SK-N-SH (cell line): ENCODE results near the gene HSPA6. TPM values are rescaled to one million over a fixed set of nuclear protein-coding genes. Genes with fewer than 3 reads are reported as not detected.
"Not testable (repeated sequence)": the region's sequence is repeated elsewhere in the genome, so short reads cannot be mapped to it uniquely, and the experiment has no call there.

Source experiments
- CTCF ChIA-PET: fragments of 300-600, 350-600 bp; formaldehyde crosslinking; extraction: SDS; loops from one replicate; lab custom pipeline; 2021; lab: Yijun Ruan, JAX
- POLR2A ChIA-PET: fragments of 350-600 bp; sonication (Branson Sonifier 250); formaldehyde crosslinking; extraction: SDS; loops from one replicate; lab custom pipeline; 2020; ENCODE audit warnings: antibody characterized with exemption, inconsistent platforms; lab: Yijun Ruan, JAX
- DNase-seq: peaks from one replicate; pipeline ENCODE4 v3.0.0; 2012
- H2AFZ ChIP-seq: fragments of 200-600 bp; sonication (generic); 2 replicates; pipeline ENCODE4 v1.8.1; 2016; ENCODE audit warnings: antibody characterized with exemption, mild to moderate bottlenecking, low read depth
- H3F3A ChIP-seq: fragments of 200-600 bp; sonication (generic); replicated peaks from 2 replicates; pipeline ENCODE3; 2016; ENCODE audit warnings: antibody characterized with exemption, mild to moderate bottlenecking; ENCODE audit not compliant: insufficient read depth
- H3K27ac ChIP-seq, 2 experiments: fragments of 200-500 bp in 1 of 2; fragments of 200-600 bp in 1 of 2; sonication (Bioruptor generic) in 1 of 2; sonication (generic), shearing (Covaris generic) in 1 of 2; 2 replicates each; pipeline versions ENCODE4 v1.5.1 to v1.6.1; 2014 to 2016; ENCODE audit warnings: low read depth in 2 of 2, inconsistent platforms in 1 of 2, low read length in 1 of 2, mild to moderate bottlenecking in 1 of 2, mixed read lengths in 1 of 2
- H3K27me3 ChIP-seq: fragments of 200-600 bp; sonication (generic), shearing (Covaris generic); 2 replicates; pipeline ENCODE4 v1.6.1; 2016; ENCODE audit warnings: mixed run types; ENCODE audit not compliant: insufficient read depth
- H3K36me3 ChIP-seq, 2 experiments: fragments of 200-500 bp in 1 of 2; fragments of 200-600 bp in 1 of 2; sonication (Bioruptor generic) in 1 of 2; sonication (generic) in 1 of 2; replicated peaks in 1 of 2; 2 replicates each; pipeline versions ENCODE3 to v1.5.1; 2014 to 2016; ENCODE audit warnings: low read length in 1 of 2, mild to moderate bottlenecking in 1 of 2; ENCODE audit not compliant: insufficient read depth in 2 of 2, control insufficient read depth in 1 of 2
- H3K4me1 ChIP-seq, 2 experiments: fragments of 200-500 bp in 1 of 2; fragments of 200-600 bp in 1 of 2; sonication (Bioruptor generic) in 1 of 2; sonication (generic), shearing (Covaris generic) in 1 of 2; 2 replicates each; pipeline versions ENCODE4 v1.5.1 to v1.6.1; 2014 to 2016; ENCODE audit warnings: low read depth in 1 of 2, low read length in 1 of 2, mixed run types in 1 of 2; ENCODE audit not compliant: insufficient read depth in 2 of 2, control insufficient read depth in 1 of 2
- H3K4me2 ChIP-seq: fragments of 200-600 bp; sonication (generic), shearing (Covaris generic); 2 replicates; pipeline ENCODE4 v1.6.1; 2017; ENCODE audit warnings: mixed run types
- H3K4me3 ChIP-seq, 2 experiments: fragments of 200-500 bp in 1 of 2; fragments of 200-600 bp in 1 of 2; sonication (Bioruptor generic) in 1 of 2; sonication (generic), shearing (Covaris generic) in 1 of 2; 2 replicates each; pipeline versions ENCODE4 v1.5.1 to v1.8.1; 2014 to 2016; ENCODE audit warnings: low read depth in 2 of 2, inconsistent platforms in 1 of 2, low read length in 1 of 2, mild to moderate bottlenecking in 1 of 2, mixed read lengths in 1 of 2, moderate library complexity in 1 of 2
- H3K79me2 ChIP-seq: fragments of 200-600 bp; sonication (generic); 2 replicates; pipeline ENCODE4 v1.8.1; 2017; ENCODE audit warnings: mild to moderate bottlenecking; ENCODE audit not compliant: insufficient read depth
- H3K9ac ChIP-seq: fragments of 200-600 bp; sonication (generic); 2 replicates; pipeline ENCODE4 v1.6.1; 2017; ENCODE audit warnings: mixed run types
- H3K9me2 ChIP-seq: fragments of 200-600 bp; sonication (generic); 2 replicates; pipeline ENCODE4 v1.6.1; 2017; ENCODE audit warnings: mixed run types
- H3K9me3 ChIP-seq: fragments of 200-600 bp; sonication (generic); 2 replicates; pipeline ENCODE4 v1.6.1; 2017; ENCODE audit warnings: mixed run types, mild to moderate bottlenecking, moderate library complexity
- H4K20me1 ChIP-seq: fragments of 200-600 bp; sonication (generic); 2 replicates; pipeline ENCODE4 v1.6.1; 2017; ENCODE audit warnings: mild to moderate bottlenecking, mixed run types; ENCODE audit not compliant: insufficient read depth
- CHD2 ChIP-seq: fragments of 150-350 bp; IDR thresholded peaks from 2 replicates; pipeline ENCODE4 v1.6.1; 2018; ENCODE audit warnings: low read length; ENCODE audit not compliant: partially characterized antibody
- EP300 ChIP-seq, 2 experiments: IDR thresholded peaks; 2 replicates each; pipeline versions ENCODE4 v1.4.0 to v1.6.1; 2012; ENCODE audit warnings: borderline replicate concordance in 1 of 2, low read depth in 1 of 2, low read length in 1 of 2
- FOSL2 ChIP-seq: IDR thresholded peaks from 2 replicates; pipeline ENCODE4 v1.4.0; 2012; ENCODE audit warnings: low read depth, mild to moderate bottlenecking, moderate library complexity, borderline replicate concordance
- FOXJ3 ChIP-seq: sonication (generic); formaldehyde crosslinking; IDR thresholded peaks from 2 replicates; pipeline ENCODE4 v1.5.1; 2020; ENCODE audit warnings: mild to moderate bottlenecking, missing genetic modification reagents
- FOXM1 ChIP-seq: IDR thresholded peaks from 2 replicates; pipeline ENCODE4 v1.4.0; 2012; ENCODE audit warnings: low read depth, mild to moderate bottlenecking
- GABPA ChIP-seq: IDR thresholded peaks from 2 replicates; pipeline ENCODE4 v1.4.0; 2012; ENCODE audit warnings: low read depth, mild to moderate bottlenecking
- MXI1 ChIP-seq: IDR thresholded peaks from 2 replicates; pipeline ENCODE4 v1.6.1; 2012; ENCODE audit warnings: mild to moderate bottlenecking, low read depth, low read length, improper control_type of control experiment
- NRF1 ChIP-seq: IDR thresholded peaks from 2 replicates; pipeline ENCODE4 v1.6.1; 2012; ENCODE audit warnings: low read depth, mild to moderate bottlenecking, low read length
- PBX3 ChIP-seq: IDR thresholded peaks from 2 replicates; pipeline ENCODE4; 2012
- POLR2AphosphoS5 ChIP-seq: IDR thresholded peaks from 2 replicates; pipeline ENCODE4 v1.6.1; 2012; ENCODE audit warnings: low read depth, low read length
- RFX5 ChIP-seq: IDR thresholded peaks from 2 replicates; pipeline ENCODE4 v1.6.1; 2012; ENCODE audit warnings: mild to moderate bottlenecking, improper control_type of control experiment, low read length
- RXRA ChIP-seq: IDR thresholded peaks from 2 replicates; pipeline ENCODE4 v1.4.0; 2012; ENCODE audit warnings: low read depth, mild to moderate bottlenecking, borderline replicate concordance
- SIN3A ChIP-seq: IDR thresholded peaks from 2 replicates; pipeline ENCODE4 v1.6.1; 2012; ENCODE audit warnings: low read depth, mild to moderate bottlenecking, low read length, moderate library complexity, borderline replicate concordance
- TCF12 ChIP-seq: IDR thresholded peaks from 2 replicates; pipeline ENCODE4 v1.4.0; 2012
- TEAD4 ChIP-seq: IDR thresholded peaks from 2 replicates; pipeline ENCODE4 v1.4.0; 2012; ENCODE audit warnings: mild to moderate bottlenecking, borderline replicate concordance; ENCODE audit not compliant: insufficient read depth
- USF1 ChIP-seq: IDR thresholded peaks from 2 replicates; pipeline ENCODE4 v1.4.0; 2012; ENCODE audit warnings: low read depth, borderline replicate concordance
- WGBS: methylation state at CpG from one replicate; pipeline ENCODE4 v1.1.6; 2017; ENCODE audit warnings: low lambda C conversion rate; 5-methylcytosine and 5-hydroxymethylcytosine counted together
- polyA plus RNA-seq, 3 experiments: library from polyadenylated mRNA; depleted of rRNA; stranded (reverse); fragments of >200 nt; gene quantifications; 2 replicates each; pipeline ENCODE4 v1.2.3, GENCODE V29; 2012
- TF ChIP-seq, protein P1 (sequence below): fragments of 150-350 bp; IDR thresholded peaks from 2 replicates; pipeline ENCODE4 v1.6.1; 2017; ENCODE audit warnings: antibody characterized with exemption, low read length, low read depth, borderline replicate concordance
- TF ChIP-seq, protein P2 (sequence below): IDR thresholded peaks from 2 replicates; pipeline ENCODE4 v1.4.0; 2012; ENCODE audit warnings: low read depth

HSPA6 gene
- polyA plus RNA-seq, 1 of the 3 experiments (the other 2 are of a cell fraction) = 0.07 TPM

GRCh38 chr1:161511018-161511755 is 13.2 kb upstream of the HSPA6 start:
- whole genome bisulfite sequencing = 75% methylated on average over 5 of the region's 5 CpGs
- Histone ChIP-seq H3K36me3 (no peaks in the 10 kb centered on the region), H3K4me1 (no peaks in the 10 kb centered on the region; a peak in 1 of 4 replicates), H3K4me3 (no peak overlapping the region), H3K9me2 (no peaks in the 10 kb centered on the region), H3K9me3 (no peaks in the 10 kb centered on the region), H2AFZ (no peak overlapping the region), H3K27me3 (no peaks in the 10 kb centered on the region), H3K79me2 (no peaks in the 10 kb centered on the region), H3K27ac (no peak overlapping the region), H3K4me2 (no peak overlapping the region), H4K20me1 (no peaks in the 10 kb centered on the region), H3F3A (no peaks in the 10 kb centered on the region), H3K9ac (no peak overlapping the region)
- no peak for DNase-seq
- ChIA-PET CTCF (no interaction called here), POLR2A (no interaction called here)
- TF ChIP-seq FOXJ3 (CRISPR knock-in tag) = no peak
- TF ChIP-seq FOSL2 = no peak

DNA sequence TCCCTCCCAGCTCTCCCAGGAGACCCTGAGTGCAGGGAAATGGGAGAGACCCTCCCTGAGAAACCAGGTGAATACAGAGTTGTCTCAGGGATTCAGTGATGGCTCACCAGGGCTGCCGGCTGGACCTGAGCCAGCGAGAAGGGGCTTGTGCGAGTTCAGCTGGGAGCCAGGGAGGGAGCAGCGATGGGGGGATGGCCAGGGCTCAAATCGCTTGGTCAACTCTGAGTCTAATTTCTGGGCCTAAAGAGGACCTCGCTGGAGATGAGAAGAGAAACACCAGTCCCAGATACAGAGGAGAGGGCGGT is 12.6 kb upstream of the HSPA6 start:
- Histone ChIP-seq H3K79me2 (no peaks in the 10 kb centered on the region), H3K9ac (no peak overlapping the region), H3K9me2 (no peaks in the 10 kb centered on the region), H3K27ac (no peak overlapping the region), H3K36me3 (no peaks in the 10 kb centered on the region), H4K20me1 (no peaks in the 10 kb centered on the region), H3K4me2 (no peak overlapping the region), H3F3A (no peaks in the 10 kb centered on the region), H3K27me3 (no peaks in the 10 kb centered on the region), H3K4me3 (no peak overlapping the region), H3K4me1 (no peaks in the 10 kb centered on the region; a peak in 1 of 4 replicates), H2AFZ (no peak overlapping the region), H3K9me3 (no peaks in the 10 kb centered on the region)
- CTCF ChIA-PET = no interaction called here
- TF ChIP-seq GABPA (no peak), MXI1 (no peak), FOXJ3 (CRISPR knock-in tag) (no peak), TEAD4 (no peak), USF1 (no peak), PBX3 (no peak), CHD2 (no peak), SIN3A (no peak), FOSL2 (no peak), RXRA (no peak), NRF1 (no peak), POLR2AphosphoS5 (no peak), EP300 (IDR thresholded peaks at IDR 0.05; ENCODE audit: borderline replicate concordance in 1 of 2, low read depth in 1 of 2, low read length in 1 of 2) (no peak), TCF12 (no peak), RFX5 (no peak), FOXM1 (no peak)
- TF ChIP-seq, protein P1, sequence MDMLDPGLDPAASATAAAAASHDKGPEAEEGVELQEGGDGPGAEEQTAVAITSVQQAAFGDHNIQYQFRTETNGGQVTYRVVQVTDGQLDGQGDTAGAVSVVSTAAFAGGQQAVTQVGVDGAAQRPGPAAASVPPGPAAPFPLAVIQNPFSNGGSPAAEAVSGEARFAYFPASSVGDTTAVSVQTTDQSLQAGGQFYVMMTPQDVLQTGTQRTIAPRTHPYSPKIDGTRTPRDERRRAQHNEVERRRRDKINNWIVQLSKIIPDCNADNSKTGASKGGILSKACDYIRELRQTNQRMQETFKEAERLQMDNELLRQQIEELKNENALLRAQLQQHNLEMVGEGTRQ = no peak
- TF ChIP-seq, protein P2, sequence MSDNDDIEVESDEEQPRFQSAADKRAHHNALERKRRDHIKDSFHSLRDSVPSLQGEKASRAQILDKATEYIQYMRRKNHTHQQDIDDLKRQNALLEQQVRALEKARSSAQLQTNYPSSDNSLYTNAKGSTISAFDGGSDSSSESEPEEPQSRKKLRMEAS = no peak
- DNase-seq = no peak
- 44% methylated on average over 7 of the region's 7 CpGs for WGBS
- POLR2A ChIA-PET = no interaction called here

GRCh38 chr1:161512636-161513447 is 11.5 kb upstream of the HSPA6 start:
- H3K36me3 ChIP-seq, H3K9me3 ChIP-seq, H3F3A ChIP-seq, CTCF ChIA-PET, H3K4me3 ChIP-seq, H3K27me3 ChIP-seq, H3K27ac ChIP-seq, DNase-seq, H3K9ac ChIP-seq, H3K79me2 ChIP-seq, POLR2A ChIA-PET, H3K9me2 ChIP-seq, H2AFZ ChIP-seq, H3K4me1 ChIP-seq, H3K4me2 ChIP-seq, H4K20me1 ChIP-seq: not testable (repeated sequence)
- 63% methylated on average over 5 of the region's 6 CpGs for WGBS
